HG02970 (cell line): ENCODE results near the gene MRPS30.
"Not testable (repeated sequence)": the region's sequence is repeated elsewhere in the genome, so short reads cannot be mapped to it uniquely, and the experiment has no call there.

ENCODE experiments used
- ATAC-seq: cut with Tn5 transposase; IDR thresholded peaks from one replicate; pipeline ENCODE4 v1.9.1; 2021; ENCODE audit warnings: mild to moderate bottlenecking, moderate library complexity, moderate number of reproducible peaks; ENCODE audit not compliant: unreplicated experiment, low FRiP score

MRPS30 gene

DNA sequence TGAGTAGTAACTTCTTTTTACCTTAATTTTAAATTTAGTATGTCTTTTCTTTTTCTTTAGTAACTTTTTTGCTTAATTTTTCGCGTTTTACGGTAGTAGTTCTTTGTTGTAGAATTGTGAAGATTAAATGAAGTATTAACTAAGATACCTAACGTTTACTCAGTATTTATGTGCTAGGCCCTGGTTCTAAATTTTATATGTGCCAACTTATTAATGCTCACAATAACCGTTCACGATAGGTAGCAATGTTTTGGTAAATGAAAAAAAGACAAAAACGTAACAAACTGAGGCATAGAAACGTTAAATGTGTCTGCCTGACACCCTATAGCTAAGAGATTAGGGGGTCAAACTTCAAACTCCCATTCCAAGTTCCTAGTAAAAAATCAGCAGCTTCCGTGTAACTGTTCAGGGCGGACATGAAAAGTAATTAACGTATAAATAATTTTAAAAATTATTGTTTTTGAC lies 1.2 kb downstream of the MRPS30 start:
- ATAC-seq: no peak

DNA sequence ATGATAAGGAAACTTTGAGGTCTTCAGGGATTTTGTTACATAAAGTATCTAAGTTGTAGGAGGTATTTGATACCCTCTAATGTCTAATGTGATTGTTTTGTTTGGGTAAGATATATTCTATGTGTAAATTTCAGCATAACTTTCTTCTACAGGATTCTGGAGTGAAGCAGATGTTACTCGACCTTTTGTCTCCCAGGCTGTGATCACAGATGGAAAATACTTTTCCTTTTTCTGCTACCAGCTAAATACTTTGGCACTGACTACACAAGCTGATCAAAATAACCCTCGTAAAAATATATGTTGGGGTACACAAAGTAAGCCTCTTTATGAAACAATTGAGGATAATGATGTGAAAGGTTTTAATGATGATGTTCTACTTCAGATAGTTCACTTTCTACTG lies 6.0 kb downstream of the MRPS30 start:
- no peak for ATAC-seq

DNA sequence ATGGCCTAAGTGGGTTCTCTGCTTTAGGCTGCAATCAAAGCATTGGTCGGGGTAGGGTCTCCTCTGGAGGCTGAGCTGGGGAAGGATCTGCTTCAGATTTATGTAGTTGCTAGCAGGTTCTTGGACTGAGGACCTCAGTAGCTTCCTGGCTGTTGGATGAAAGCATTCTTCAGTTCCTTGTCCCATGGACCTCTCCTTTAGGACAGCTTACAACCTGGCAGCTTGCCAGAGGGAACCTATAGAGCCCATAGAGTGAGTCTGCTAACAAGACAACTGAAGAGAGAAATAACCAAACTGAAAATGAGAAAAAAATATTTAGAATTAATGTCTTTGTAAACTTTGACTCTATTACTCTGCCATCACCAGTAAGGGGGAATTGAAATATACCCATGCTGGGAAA lies 12.4 kb downstream of the MRPS30 start:
- no peak for ATAC-seq

DNA sequence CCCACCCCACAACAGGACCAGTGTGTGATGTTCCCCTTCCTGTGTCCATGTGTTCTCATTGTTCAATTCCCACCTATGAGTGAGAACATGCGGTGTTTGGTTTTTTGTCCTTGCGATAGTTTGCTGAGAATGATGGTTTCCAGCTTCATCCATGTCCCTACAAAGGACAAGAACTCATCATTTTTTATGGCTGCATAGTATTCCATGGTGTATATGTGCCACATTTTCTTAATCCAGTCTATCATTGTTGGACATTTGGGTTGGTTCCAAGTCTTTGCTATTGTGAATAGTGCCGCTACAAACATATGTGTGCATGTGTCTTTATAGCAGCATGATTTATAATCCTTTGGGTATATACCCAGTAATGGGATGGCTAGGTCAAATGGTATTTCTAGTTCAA lies 15.9 kb downstream of the MRPS30 start:
- not testable (repeated sequence) for ATAC-seq

DNA sequence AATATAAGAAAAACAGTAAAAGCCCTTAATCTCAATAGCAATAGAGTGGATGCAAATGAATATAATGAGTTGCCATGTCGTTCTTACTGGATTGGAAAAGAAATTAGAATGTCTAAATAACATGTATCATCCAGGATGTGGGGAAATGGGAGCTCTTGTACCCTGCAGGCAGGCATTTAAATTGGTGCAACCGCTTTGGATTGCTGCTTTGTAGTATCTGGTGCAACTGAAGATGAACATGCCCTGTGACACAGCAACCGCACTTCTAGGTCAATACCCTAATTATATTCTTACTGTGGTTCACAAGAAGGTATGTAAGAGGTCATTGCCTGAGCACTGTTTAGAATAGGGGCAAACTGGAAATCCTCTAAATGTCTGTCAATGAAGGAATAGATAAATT lies 18.9 kb downstream of the MRPS30 start:
- ATAC-seq: no peak

DNA sequence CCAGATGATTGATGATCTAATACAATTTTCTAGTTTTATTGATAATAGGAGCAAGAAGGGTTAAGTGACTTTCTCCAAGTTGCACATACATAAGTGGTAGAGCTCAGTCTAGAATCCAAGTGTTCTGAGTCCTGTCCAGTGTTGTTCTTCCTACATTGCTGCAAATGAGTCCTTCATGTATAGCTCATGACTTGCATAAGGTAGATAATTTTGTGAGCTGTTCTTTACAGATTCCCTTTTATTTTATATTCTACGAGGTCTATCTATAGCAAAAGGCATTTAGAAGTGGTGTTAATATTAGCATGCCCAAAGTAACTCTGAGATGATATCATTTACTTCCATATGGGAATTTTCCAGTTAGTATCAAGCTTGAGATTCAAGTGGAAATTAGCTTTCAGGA lies 20.0 kb downstream of the MRPS30 start:
- no peak for ATAC-seq

DNA sequence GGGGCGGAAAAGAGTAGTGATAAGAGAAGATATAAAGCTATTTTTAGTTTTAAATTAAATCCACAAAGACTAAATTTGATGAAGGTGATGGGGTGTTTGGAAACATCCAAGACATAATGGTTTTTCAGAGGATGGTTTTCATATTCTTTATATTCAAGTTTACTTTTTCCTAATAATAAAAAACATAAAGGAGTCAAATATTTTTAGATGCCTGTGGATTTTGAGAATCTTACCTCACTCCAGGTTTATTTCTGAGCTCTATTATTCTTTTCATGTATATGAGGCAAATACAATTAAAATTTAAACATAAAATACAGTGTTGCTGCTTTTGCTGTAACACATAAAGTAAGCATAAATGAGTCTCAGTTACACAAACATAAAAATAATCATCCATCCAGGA lies 22.2 kb downstream of the MRPS30 start:
- ATAC-seq: no peak

DNA sequence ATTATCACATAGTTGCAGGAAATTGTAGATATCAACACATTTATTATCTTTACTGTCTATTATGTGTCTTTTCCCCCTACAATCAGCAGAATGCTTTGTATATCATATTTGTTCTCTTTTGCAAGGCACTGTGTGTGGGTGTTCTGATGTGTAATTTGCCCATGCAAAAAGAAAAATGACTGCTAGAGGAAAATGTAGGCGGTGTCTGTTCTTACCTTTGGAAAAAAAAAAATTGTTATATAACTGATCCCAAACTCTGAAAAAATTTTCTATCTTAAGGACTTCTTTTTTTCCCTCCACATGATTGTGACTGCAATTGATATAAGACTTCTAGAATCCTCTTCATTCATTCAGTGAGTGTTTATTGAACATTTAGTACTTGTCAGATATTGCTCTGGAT lies 24.5 kb downstream of the MRPS30 start:
- ATAC-seq: no peak

DNA sequence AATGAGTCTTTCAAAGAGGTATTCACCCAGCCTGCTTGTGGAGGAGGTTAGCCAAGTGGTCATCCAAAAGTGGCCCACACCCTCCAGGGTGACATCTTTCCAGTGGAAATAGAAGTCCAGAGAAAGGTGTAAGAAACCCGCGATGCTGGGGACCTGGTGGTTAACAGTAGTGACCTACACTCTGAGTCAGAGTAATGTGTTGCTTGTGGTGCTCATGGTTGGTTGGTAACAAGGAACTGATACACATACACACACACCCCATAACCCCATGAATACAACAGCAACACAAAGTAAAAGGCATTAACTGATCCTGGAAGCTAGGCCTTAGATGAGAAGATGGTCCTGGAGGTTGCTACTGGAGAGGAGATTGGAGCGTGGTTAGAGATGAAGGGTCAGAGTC lies 26.9 kb downstream of the MRPS30 start:
- no peak for ATAC-seq

DNA sequence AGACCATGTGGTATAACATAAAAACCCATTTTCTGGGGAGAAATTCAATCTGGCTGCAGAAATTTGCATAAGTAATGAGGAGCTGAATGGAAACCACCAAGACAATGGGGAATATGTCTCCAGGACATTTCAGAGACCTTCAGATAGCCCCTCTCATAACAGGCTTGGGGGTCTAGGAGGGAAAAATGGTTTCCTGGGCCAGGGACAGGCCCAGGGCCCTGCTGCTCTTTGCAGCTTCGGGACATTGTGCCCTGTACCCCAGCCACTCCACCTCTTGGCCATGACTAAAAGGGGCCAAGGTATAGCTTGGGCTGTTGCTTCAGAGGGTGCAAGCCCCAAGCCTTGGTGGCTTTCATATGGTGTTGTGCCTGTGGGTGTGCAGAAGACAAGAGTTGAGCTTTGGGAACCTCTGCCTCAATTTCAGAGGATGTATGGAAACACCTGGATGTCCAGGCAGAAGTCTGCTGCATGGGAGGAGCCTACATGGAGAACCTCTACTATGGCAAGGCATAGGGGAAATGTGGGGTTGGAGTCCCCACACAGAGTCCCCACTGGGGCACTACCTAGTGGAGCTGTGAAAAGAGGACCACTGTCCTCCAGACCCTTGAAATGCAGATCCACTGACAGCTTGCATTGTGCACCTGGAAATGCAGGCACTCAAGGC lies 30.4 kb downstream of the MRPS30 start:
- ATAC-seq: no peak

DNA sequence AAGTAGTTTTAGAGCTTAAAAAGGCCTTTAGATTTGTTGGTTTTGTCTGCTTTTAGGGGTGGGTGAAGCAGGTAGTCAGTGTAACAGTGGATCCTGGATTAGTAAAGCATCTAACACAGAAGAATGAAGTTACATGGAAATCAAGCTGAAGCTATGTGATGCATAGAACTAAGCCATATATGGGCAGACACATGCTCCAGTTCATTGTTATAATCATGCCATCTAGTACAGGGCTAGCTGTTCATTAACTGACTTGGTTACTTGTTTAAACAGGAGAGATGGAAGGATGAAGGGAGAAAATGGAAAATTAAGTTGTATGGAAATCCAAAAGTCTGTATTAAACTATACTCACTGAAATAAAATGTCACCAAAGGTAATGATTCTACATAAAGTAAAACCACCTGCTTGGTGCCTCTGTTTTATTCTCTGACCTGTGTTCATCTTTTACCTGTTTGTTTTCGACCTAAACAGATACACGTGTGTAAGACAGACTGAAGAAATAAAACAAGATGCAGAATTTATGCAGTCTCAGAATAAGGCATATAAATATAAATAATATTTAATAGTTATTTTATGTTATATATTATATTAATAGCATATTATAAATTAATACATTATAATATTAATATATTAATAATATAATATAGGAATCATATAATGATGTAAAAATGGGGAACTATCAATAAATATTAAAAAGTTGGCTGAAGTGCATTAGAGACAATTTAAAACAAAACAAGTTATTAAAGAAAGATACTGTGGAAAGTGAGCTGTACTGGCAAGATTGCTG lies 33.9 kb downstream of the MRPS30 start:
- ATAC-seq: no peak

DNA sequence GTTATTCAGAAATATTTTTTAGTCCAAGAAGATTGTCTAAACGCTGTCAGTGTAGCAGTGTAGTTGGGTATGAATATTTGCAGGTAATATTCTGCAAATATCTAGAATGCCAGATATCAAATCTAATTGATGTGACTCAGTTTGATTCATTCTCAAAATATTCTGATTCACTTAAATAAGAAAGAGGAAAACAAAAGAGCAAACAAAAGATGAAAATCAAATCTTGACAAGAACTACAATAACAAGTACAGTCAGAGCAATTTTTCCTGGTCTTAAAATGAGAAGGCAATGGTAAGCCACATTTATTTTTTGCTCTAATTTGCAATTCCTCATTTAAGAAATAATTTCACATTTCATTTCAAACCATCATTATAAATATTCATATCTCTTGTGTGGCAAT lies 36.0 kb downstream of the MRPS30 start:
- no peak for ATAC-seq

DNA sequence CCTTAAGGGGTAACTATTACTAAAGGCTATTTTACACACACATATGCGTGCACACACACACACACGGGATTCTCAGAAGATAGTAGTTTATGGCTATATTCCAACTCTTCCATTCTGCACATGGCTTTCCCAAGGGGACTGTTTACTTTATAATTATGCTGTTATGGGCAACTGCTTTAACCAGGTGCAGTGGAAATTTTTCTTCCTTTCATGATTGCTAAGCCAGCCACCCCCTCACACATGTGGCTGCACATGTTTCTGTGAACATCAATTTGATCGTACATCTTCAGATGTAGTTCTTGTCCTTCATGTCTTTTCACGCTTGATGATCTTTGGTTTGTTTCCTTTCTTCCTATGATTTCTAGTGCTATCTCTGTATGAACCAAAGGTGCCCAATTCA lies 37.0 kb downstream of the MRPS30 start:
- no peak for ATAC-seq

DNA sequence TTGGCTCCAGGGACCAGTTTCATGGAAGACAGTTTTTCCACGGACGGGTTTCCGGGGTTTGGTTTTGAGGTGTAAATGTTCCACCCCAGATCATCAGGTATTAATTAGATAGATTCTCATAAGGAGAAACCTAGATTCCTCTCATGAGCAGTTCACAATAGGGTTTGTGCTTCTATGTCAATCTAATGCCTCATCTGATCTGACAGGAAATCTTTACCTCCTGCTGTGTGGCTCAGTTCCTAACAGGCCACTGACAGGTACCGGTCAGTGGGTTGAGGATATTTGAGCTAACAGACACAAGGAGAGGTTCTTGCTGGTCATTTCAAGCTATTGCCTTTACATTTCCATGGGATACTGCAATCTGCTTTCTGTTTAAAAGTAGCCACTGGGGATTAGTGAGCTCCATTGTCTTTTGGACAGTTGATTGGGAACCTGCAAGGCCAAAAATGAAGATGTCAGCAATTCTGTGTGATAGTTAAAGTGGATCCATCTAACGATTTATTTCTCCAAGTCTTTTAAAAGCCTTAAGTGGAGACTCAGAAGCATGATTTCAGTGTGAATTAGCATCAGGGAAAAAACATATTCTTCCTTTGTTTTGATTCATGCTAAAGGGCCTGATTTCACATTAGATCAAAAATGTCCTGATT lies 38.6 kb downstream of the MRPS30 start:
- no peak for ATAC-seq

DNA sequence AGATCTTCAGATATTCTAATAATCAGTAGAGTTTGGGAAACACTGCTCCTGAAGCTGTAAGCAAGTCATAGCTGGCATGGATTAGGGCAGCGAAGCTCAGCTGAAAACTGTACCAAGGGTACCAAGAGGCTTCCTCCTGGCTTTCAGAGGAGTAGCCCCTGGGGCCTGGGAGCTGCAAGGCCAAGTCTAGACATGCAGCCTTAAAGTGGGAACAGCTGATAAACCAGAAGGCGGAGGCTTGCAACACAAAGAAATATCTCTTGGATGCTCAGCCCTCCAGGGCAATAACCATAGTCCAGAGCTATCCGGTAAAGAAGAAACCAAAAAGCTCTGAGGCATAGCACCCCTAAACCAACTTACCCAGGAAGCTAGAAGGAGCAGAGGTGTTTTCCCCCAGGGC lies 51.5 kb downstream of the MRPS30 start:
- ATAC-seq: no peak

DNA sequence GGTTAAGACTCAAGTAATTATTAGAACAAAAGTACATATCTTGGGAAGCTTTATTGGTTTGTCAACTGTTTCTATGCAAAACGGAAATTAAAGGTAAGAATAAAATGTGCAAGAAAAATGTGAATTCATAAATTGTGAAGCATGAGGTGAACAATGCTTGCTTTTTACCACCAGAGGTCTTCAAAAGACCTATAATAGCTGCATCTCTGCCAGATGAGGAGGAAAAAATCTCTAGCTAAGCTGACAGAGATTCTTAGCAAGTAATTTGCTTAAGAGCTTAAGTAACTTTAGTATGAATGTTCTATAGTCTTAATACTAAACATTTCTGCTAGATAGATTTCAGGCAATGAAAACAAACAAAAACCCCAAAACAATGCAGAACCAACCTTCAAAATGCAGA lies 54.1 kb downstream of the MRPS30 start:
- ATAC-seq: no peak
